HG02938 (cell line): ENCODE measurements around the gene ELAC2.
"Not testable (repeated sequence)": the region's sequence is repeated elsewhere in the genome, so short reads cannot be mapped to it uniquely, and the experiment has no call there.

Experiments used
- ATAC-seq: cut with Tn5 transposase; IDR thresholded peaks from one replicate; pipeline ENCODE4 v1.9.1; 2021; ENCODE audit warnings: mild to moderate bottlenecking, moderate library complexity; ENCODE audit not compliant: unreplicated experiment

ELAC2 gene

DNA sequence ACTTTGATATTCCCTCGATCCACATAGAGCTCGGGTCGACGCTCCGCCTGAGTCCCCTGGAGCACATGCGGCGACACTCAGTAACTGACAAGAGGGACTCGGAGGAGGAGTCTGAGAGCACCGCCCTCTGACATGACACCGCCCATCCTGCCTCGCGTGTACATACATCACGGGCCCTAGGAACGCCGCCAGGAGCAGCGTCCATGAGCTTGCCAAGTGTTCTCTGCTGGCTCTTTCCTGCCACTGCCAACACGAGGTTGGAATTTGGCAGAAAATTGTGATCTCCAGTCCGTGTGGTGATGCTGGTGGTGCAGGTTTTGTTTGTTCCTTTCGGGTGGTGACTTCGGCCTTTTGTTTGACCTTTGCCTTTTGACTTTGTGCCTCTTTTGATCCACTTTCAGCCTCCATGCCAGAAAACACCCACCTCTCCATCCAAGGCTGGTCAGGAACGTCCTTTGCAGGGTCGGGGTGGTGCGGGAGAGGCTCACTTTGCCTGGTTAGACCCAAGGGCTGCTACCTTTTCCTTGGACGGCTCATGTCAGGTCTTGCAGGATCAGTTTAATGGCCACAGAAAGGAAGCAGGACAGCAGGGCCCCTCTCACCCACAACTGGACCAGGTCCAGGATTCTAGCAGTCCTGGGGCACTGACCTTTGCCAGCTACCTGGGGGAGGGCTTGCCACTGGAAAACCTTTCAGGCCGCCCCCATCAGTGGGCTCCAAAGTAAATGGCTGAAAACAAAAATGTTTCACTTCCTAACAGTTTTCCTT lies 27.6 kb downstream of the ELAC2 start:
- ATAC-seq = no peak

DNA sequence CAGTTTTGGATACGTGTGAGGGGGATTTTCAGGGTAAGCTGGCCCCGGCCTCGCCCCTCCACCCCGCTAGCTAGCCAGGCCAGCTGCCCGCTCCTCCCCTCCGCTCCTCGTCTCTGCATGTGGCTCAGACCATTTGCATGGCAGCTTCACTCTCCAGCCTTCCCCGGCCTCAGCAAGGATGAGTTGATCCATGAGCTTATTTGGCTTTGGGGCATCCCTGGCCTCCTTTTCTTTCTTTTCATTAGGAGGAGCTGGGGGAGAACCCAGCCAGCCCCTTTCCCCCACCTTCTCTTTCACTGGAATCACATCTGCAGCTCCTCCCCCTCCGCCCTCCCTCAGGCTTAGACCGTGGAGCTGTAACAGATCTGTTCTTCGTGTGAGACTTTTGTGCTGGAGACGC lies 30.7 kb downstream of the ELAC2 start:
- no peak for ATAC-seq

GRCh38 chr17:12985431-12986293 lies 32.2 kb downstream of the ELAC2 start:
- ATAC-seq = no peak

GRCh38 chr17:12983991-12984884 lies 33.6 kb downstream of the ELAC2 start:
- ATAC-seq = no peak

GRCh38 chr17:12982224-12982623 lies 35.6 kb downstream of the ELAC2 start:
- ATAC-seq = no peak

DNA sequence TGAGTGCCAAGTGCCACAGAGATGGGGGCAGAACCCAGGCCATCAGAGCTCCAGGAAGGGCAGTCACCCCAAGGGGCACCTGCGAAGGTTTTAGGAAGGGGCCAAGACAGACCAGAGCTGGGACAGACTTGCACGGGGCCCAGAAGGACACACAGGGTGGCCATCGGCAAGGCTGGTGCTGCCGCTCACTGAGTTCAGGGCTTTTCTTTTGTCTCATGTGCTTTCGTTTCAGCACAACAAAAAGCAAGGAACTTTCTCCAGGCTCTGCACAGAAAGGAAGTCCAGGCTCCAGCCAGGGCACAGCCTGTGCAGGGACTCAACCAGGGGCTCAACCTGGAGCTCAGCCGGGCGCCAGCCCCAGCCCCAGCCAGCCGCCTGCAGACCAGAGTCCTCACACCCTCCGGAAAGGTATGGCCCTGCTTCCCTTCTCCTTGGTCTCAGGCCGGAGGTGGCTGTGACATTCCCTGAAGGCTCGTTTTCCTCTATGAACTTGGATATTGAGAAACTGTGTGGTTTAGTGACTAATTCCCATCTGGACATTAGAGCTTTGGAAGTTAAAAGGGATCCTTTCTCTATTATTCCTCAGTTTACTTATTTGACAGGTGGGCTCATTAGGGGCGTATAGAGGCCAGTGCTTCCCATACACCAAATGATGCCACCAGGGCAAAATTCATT lies 37.9 kb downstream of the ELAC2 start:
- ATAC-seq = no peak

DNA sequence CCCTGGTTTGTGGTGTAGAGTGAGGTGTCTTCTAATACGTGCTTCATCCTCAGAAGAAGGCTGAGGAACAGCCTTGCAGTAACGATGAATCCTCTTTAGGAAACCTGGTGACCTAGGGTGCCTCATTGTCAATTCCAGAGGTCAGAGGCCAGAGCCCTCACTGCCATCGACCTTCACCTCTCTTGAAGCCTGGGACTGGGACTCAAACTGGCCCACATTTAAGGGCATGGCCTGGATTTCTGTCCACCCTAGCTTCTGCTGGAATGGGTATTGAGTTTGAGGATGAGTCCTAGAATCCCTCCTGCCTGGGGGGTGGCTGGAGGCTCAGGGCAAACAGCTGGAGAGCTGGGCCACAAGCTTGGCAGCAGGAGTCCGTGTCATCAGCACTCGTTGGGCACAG lies 38.6 kb downstream of the ELAC2 start:
- no peak for ATAC-seq

GRCh38 chr17:12978787-12979186 lies 39.0 kb downstream of the ELAC2 start:
- ATAC-seq = not testable (repeated sequence)

DNA sequence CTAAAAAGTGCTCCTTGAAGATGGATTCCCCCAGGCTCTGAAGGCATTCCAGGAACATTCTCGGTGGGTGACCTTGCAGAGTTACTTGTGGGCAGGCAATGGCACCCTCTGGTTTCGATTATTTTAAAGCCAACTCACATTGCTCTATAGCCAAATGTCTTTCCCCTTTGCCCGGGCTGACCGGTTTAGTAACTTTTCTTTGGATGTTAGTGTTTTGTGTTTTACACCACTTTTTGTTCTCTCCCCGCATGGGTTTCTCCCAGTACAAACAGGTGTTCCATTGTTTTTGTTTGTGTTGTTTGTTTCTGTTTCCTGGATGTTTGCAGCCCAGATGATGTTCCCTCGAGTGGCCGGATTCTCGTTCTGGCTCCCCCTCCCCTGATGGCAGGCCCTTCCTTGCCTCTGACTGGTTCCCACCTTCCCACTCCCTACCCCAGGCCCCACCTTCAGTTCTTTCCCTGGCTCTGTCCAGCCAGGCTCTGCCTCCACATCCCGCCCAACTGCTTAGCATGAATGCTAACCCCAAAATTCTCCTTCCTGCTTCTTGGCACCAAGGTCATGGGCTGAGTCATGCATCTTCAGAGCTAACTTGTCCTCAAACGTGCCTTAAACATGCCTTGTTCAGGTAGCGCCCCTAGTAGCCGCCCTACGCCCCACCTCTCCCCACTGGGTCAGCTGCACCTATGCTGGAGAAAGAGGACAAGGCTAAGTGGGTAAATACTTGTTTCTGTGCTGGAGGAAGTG lies 40.6 kb downstream of the ELAC2 start:
- no peak for ATAC-seq

GRCh38 chr17:12974005-12974531 lies 43.8 kb downstream of the ELAC2 start:
- no peak for ATAC-seq

DNA sequence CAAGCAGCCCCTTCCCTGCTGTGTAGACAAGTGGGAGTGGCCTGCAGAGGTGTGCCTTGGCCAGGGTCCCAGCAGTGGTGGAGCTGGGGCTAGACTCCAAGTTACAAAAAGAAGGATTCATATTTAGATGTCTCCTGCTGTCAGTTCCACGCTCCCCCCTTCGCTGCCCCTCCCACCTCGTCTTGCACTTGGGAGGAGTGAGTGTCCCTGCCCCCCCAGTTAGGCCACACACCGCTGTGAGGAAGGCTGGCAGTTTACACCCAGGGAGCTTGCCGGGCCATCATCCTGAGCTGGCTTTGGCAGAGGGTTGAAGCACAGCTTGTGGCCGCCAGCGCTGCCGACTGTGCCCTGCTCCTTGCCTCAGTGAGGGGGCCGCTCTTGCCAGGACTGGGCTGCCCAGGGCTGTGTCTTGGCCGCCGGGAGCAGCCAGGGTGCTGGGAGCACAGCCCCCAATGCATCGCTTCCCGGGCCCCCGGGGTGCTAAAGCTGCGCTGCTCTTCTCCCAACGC lies 44.3 kb downstream of the ELAC2 start:
- no peak for ATAC-seq

- ATAC-seq = no peak
These were observed 49.9 kb downstream of the ELAC2 start for GRCh38 chr17:12967962-12968361.

- no peak for ATAC-seq
These were observed 51.4 kb downstream of the ELAC2 start for GRCh38 chr17:12966413-12966812.

- no peak for ATAC-seq
These were observed 51.8 kb downstream of the ELAC2 start for GRCh38 chr17:12965988-12966387.

DNA sequence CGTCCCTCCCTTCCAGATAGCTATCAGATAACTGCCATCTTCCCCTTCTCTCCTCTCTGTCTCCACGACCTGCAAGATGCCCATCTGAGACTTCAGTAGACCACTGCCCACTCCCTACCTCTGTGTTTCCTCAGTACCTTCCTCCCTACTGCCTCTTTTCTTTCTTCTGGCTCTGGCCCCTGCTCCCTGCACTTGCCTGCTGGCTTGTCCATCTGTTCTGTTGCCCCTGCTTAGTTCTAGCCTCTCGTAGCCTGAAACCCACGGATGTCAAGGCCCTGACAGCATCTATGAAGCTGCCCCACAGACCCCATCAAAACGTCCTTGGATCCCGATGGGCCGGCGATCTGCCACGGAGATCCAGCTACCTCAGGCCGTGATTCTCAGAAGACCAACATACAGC lies 53.0 kb downstream of the ELAC2 start:
- ATAC-seq = no peak

- no peak for ATAC-seq
These were observed 53.7 kb downstream of the ELAC2 start for GRCh38 chr17:12964162-12964561.

DNA sequence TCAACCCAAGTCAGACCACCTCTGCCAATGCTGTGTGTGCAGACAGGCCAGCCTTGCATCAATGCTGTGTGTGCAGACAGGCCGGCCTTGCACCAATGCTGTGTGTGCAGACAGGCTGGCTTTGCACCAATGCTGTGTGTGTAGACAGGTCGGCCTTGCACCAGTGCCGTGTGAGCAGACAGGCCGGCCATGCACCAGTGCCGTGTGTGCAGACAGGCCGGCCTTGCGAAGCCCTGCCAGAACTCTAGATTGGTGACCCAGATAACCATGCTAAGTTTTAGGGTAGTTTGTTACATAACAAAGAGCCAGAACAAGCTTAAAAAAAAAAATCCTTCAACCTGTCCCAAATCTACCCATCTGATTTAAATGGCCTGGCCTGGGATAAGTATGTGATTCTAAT lies 54.3 kb downstream of the ELAC2 start:
- ATAC-seq = no peak

- ATAC-seq = no peak
These were observed 56.2 kb downstream of the ELAC2 start for GRCh38 chr17:12961655-12962054.

GRCh38 chr17:12959441-12959840 lies 58.4 kb downstream of the ELAC2 start:
- no peak for ATAC-seq
